PFSK-1 (cell line): ENCODE measurements around the gene NAT16.

Experiments used
- POLR2AphosphoS5 ChIP-seq: IDR thresholded peaks from 2 replicates; pipeline ENCODE4 v1.6.1; 2012; ENCODE audit warnings: low read depth, mild to moderate bottlenecking, control low read depth, low read length, moderate library complexity
- SIN3A ChIP-seq: IDR thresholded peaks from 2 replicates; pipeline ENCODE4 v1.6.1; 2012; ENCODE audit warnings: mild to moderate bottlenecking, low read length, moderate library complexity, borderline replicate concordance; ENCODE audit not compliant: insufficient read depth
- TAF1 ChIP-seq: IDR thresholded peaks from 2 replicates; pipeline ENCODE4 v1.6.1; 2012; ENCODE audit warnings: low read length, control low read depth, borderline replicate concordance; ENCODE audit not compliant: insufficient read depth
- TF ChIP-seq, protein P1 (sequence below), 2 experiments: IDR thresholded peaks; 2 replicates each; pipeline versions ENCODE4 v1.6.1 to v1.8.0; 2011 to 2012; ENCODE audit warnings: low read depth in 2 of 2, low read length in 2 of 2, control low read depth in 1 of 2, inconsistent platforms in 1 of 2, mild to moderate bottlenecking in 1 of 2, moderate library complexity in 1 of 2; ENCODE audit not compliant: insufficient read depth in 1 of 2

DNA sequence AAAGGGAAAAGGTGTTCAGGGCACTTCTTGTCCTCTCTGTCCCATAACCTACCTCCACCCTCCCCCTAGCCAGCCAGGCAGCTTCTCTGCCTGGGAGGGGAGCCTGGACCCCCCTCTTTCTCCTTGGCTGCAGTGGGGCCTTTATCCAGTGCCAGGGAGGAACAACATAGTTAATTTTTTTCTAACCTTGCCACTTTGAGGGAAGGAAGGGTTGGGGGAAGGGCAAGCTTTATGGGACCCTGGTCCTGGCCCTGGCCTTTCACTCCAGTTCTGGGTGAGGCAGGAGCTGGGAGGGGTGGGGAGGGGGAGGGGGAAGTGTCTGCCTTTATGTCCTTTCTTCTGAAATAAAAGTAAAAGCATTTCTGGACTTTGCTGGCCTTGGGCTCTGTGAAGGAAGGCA, 19.2 kb downstream of the NAT16 start:
- TF ChIP-seq TAF1: no peak
- TF ChIP-seq, protein P1, sequence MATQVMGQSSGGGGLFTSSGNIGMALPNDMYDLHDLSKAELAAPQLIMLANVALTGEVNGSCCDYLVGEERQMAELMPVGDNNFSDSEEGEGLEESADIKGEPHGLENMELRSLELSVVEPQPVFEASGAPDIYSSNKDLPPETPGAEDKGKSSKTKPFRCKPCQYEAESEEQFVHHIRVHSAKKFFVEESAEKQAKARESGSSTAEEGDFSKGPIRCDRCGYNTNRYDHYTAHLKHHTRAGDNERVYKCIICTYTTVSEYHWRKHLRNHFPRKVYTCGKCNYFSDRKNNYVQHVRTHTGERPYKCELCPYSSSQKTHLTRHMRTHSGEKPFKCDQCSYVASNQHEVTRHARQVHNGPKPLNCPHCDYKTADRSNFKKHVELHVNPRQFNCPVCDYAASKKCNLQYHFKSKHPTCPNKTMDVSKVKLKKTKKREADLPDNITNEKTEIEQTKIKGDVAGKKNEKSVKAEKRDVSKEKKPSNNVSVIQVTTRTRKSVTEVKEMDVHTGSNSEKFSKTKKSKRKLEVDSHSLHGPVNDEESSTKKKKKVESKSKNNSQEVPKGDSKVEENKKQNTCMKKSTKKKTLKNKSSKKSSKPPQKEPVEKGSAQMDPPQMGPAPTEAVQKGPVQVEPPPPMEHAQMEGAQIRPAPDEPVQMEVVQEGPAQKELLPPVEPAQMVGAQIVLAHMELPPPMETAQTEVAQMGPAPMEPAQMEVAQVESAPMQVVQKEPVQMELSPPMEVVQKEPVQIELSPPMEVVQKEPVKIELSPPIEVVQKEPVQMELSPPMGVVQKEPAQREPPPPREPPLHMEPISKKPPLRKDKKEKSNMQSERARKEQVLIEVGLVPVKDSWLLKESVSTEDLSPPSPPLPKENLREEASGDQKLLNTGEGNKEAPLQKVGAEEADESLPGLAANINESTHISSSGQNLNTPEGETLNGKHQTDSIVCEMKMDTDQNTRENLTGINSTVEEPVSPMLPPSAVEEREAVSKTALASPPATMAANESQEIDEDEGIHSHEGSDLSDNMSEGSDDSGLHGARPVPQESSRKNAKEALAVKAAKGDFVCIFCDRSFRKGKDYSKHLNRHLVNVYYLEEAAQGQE (IDR thresholded peaks at IDR 0.05; ENCODE audit: insufficient read depth in 1 of 2, low read depth in 2 of 2, low read length in 2 of 2): no peak
- TF ChIP-seq POLR2AphosphoS5: no peak; the same call in 1 of the 2 replicates
- TF ChIP-seq SIN3A: no peak
